CD4-positive, alpha-beta T cell treated with Interleukin-4 for 1 hour (primary cell): ENCODE measurements around the gene CDA.

ENCODE experiments used
- DNase-seq, 2 donors: peaks; one replicate each; pipeline ENCODE4 v3.0.0-alpha.2; 2020 to 2022

The CDA gene

GRCh38 chr1:20658166-20658915, 69.4 kb downstream of the CDA start:
- DNase-seq: no peak

- no peak for DNase-seq
Observed at GRCh38 chr1:20660363-20660762, 71.5 kb downstream of the CDA start.

DNA sequence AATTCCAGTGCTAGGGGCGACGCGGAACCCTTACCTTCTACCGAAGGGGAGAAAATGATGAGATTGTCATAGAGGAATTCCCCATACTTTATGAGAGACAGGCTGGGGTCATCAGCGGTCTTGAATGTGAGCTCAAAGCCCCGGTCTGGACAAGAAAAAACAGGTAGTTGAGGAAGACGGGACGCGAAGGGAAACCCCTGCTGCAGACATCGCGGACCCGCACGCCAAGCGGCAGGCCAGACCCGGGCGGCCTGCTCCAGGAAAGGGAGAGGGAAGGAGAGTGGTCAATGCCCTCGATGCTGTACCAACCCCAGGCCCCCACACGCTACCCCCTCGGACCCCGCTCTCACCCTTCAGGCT, 71.9 kb downstream of the CDA start:
- peak in 1 of 2 donors; percentile 19 for DNase-seq

- DNase-seq: peak; percentile 96
Observed at GRCh38 chr1:20661207-20662109, 72.6 kb downstream of the CDA start, which contains the start of gene DDOST. DDOST (minus strand) TSS chr1:20661369; CDS start chr1:20661350, 19 bp downstream.

GRCh38 chr1:20662110-20662475, 73.2 kb downstream of the CDA start:
- DNase-seq: no peak

- DNase-seq: no peak
Observed at GRCh38 chr1:20663365-20663764, 74.5 kb downstream of the CDA start.

GRCh38 chr1:20663969-20664715, 75.2 kb downstream of the CDA start:
- no peak for DNase-seq

DNA sequence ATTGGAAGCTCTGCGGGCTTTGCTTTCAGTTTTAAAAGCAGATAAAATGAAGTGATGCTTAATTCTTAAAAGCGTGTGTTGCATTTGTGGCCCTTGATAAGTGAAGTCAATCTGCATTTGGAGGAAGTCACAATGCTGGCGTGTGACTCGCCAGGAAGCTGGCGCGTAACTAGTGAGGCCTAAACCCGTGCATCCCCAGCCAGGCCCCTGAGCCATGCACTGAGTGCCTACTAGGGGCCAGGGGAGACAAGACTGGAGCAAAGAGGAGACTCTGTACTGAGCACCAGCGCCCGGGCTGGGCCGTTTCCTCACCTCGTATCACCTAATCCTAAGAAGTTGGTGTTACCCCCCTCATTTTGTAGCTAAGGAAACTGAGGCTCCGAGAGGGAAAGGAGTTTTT, 76.8 kb downstream of the CDA start:
- no peak for DNase-seq

DNA sequence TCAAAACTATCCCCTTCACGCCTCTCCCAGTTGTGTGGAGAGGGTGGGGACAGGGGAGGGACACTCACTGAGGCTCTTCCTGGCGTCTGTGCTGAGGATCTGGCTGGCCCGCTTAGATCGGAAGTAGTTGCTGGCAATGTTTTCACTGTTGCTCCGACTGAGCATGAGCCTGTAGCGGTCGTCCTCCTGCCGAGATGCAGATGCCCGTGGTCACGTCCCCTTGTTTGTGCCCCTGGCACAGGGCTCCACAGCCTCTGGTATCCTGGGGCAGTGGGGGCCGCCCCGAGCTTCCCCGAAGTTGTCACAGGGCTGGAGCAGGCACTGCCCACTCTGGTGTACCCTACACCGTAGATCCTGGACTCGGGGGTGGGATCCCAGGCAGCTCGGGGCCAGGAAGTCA, 77.2 kb downstream of the CDA start:
- no peak for DNase-seq

GRCh38 chr1:20666804-20667203, 77.9 kb downstream of the CDA start:
- DNase-seq: peak in 1 of 2 donors; percentile 10
